ENCODE measurements around the gene MACROH2A1.

The MACROH2A1 gene

GRCh38 chr5:135309391-135310327, 89.4 kb downstream of the MACROH2A1 start:
- DNase-seq (ENCODE audit: low read depth): no peak
- in situ Hi-C loops (cut with HindIII; ENCODE audit: low sequenced_read_pairs): no loop called here

GRCh38 chr5:135308752-135309151, 90.3 kb downstream of the MACROH2A1 start:
- no peak for DNase-seq (ENCODE audit: low read depth)
- in situ Hi-C loops (cut with HindIII; ENCODE audit: low sequenced_read_pairs): no loop called here
- TF ChIP-seq CTCF (IDR thresholded peaks at IDR 0.05; ENCODE audit: low read depth, low read length, missing control alignments): no peak
- no peak overlapping the region for H3K4me3 ChIP-seq (ENCODE audit: low read depth, low read length)

More at GRCh38 chr5:135309391-135310327, 89.4 kb downstream of the MACROH2A1 start:
- H3K4me3 ChIP-seq (ENCODE audit: low read depth, low read length): no peak overlapping the region
- TF ChIP-seq CTCF (IDR thresholded peaks at IDR 0.05; ENCODE audit: low read depth, low read length, missing control alignments): no peak

GRCh38 chr5:135308245-135308644, 90.8 kb downstream of the MACROH2A1 start:
- H3K4me3 ChIP-seq (ENCODE audit: low read depth, low read length): no peak overlapping the region
- TF ChIP-seq CTCF (IDR thresholded peaks at IDR 0.05; ENCODE audit: low read depth, low read length, missing control alignments): no peak
- no peak for DNase-seq (ENCODE audit: low read depth)
- in situ Hi-C loops (cut with HindIII; ENCODE audit: low sequenced_read_pairs): no loop called here

- in situ Hi-C loops (cut with HindIII; ENCODE audit: low sequenced_read_pairs): no loop called here
- no peak for DNase-seq (ENCODE audit: low read depth)
These were observed 91.7 kb downstream of the MACROH2A1 start for GRCh38 chr5:135307143-135307903.

GRCh38 chr5:135306557-135306956, 92.5 kb downstream of the MACROH2A1 start:
- in situ Hi-C loops (cut with HindIII; ENCODE audit: low sequenced_read_pairs): no loop called here
- DNase-seq (ENCODE audit: low read depth): no peak
- no peak overlapping the region for H3K4me3 ChIP-seq (ENCODE audit: low read depth, low read length)

More at GRCh38 chr5:135307143-135307903, 91.7 kb downstream of the MACROH2A1 start:
- no peak for TF ChIP-seq CTCF (IDR thresholded peaks at IDR 0.05; ENCODE audit: low read depth, low read length, missing control alignments)
- no peak overlapping the region for H3K4me3 ChIP-seq (ENCODE audit: low read depth, low read length)

More at GRCh38 chr5:135306557-135306956, 92.5 kb downstream of the MACROH2A1 start:
- TF ChIP-seq CTCF (IDR thresholded peaks at IDR 0.05; ENCODE audit: low read depth, low read length, missing control alignments): no peak
